Neural progenitor cell (in vitro differentiated cells): ENCODE data around the gene USP10. TPM values are rescaled to one million over a fixed set of nuclear protein-coding genes. Genes with fewer than 3 reads are reported as not detected.

Experiments
- DNase-seq: peaks from one replicate; pipeline ENCODE4 v3.0.0-alpha.2; 2016; ENCODE audit warnings: low spot score
- H2AFZ ChIP-seq: fragments of 200-600 bp; sonication (generic); replicated peaks from 2 replicates; pipeline ENCODE4 v1.6.1; 2016; ENCODE audit warnings: antibody characterized with exemption
- H3F3A ChIP-seq: fragments of 200-600 bp; sonication (generic); 2 replicates; pipeline ENCODE4 v1.6.1; 2016; ENCODE audit warnings: antibody characterized with exemption, low read depth
- H3K27ac ChIP-seq: fragments of 200-600 bp; sonication (generic); 2 replicates; pipeline ENCODE4 v1.5.1; 2016; ENCODE audit warnings: mild to moderate bottlenecking
- H3K27me3 ChIP-seq: fragments of 200-600 bp; sonication (generic); 2 replicates; pipeline ENCODE4 v1.6.1; 2016; ENCODE audit warnings: mild to moderate bottlenecking, moderate library complexity
- H3K36me3 ChIP-seq: fragments of 200-600 bp; sonication (generic); 2 replicates; pipeline ENCODE4 v1.5.1; 2016
- H3K4me1 ChIP-seq: fragments of 200-600 bp; sonication (generic); 2 replicates; pipeline ENCODE4 v1.6.1; 2016; ENCODE audit warnings: mixed run types
- H3K4me2 ChIP-seq: fragments of 200-600 bp; sonication (generic); 2 replicates; pipeline ENCODE4 v1.6.1; 2016
- H3K4me3 ChIP-seq: fragments of 200-600 bp; sonication (generic); 2 replicates; pipeline ENCODE4 v1.5.1; 2016
- H3K79me2 ChIP-seq: fragments of 200-600 bp; sonication (generic); 2 replicates; pipeline ENCODE4 v1.6.1; 2016; ENCODE audit warnings: low read depth
- H3K9ac ChIP-seq: fragments of 200-600 bp; sonication (generic); 2 replicates; pipeline ENCODE4 v1.6.1; 2016
- H3K9me3 ChIP-seq: fragments of 200-600 bp; sonication (generic); 2 replicates; pipeline ENCODE4 v1.5.1; 2016; ENCODE audit warnings: low read depth
- H4K20me1 ChIP-seq: fragments of 200-600 bp; sonication (generic); 2 replicates; pipeline ENCODE4 v1.6.1; 2016; ENCODE audit warnings: low read depth
- H3K27ac Mint-ChIP-seq: 3 replicates; pipeline ENCODE4 v1.8.0; 2021; ENCODE audit warnings: mixed read lengths
- H3K27me3 Mint-ChIP-seq: 2 replicates; pipeline ENCODE4 v1.8.0; 2022; ENCODE audit warnings: low read depth, mild to moderate bottlenecking, inconsistent platforms, moderate library complexity, mixed read lengths; ENCODE audit not compliant: insufficient read depth
- H3K36me3 Mint-ChIP-seq: 3 replicates; pipeline ENCODE4 v1.8.0; 2021; ENCODE audit warnings: mixed read lengths
- H3K4me1 Mint-ChIP-seq: 3 replicates; pipeline ENCODE4 v1.8.0; 2021; ENCODE audit warnings: mixed read lengths
- H3K4me3 Mint-ChIP-seq: 3 replicates; pipeline ENCODE4 v1.8.0; 2021; ENCODE audit warnings: mild to moderate bottlenecking, moderate library complexity, mixed read lengths
- H3K9me3 Mint-ChIP-seq: 3 replicates; pipeline ENCODE4 v1.8.0; 2020; ENCODE audit warnings: mixed read lengths
- CTCF ChIP-seq: fragments of 200-600 bp; sonication (generic); IDR thresholded peaks from 2 replicates; pipeline ENCODE4 v1.5.1; 2017; ENCODE audit warnings: antibody characterized with exemption, mild to moderate bottlenecking
- EZH2 ChIP-seq: fragments of 200-600 bp; sonication (generic); IDR thresholded peaks from 2 replicates; pipeline ENCODE4 v1.6.1; 2017; ENCODE audit warnings: antibody characterized with exemption, mild to moderate bottlenecking, moderate library complexity
- EZH2phosphoT487 ChIP-seq: fragments of 200-600 bp; sonication (generic); IDR thresholded peaks from 2 replicates; pipeline ENCODE4 v1.6.1; 2017; ENCODE audit warnings: antibody characterized with exemption
- total RNA-seq: library from RNA; depleted of rRNA; stranded (reverse); fragments of >200 nt; gene quantifications from 2 replicates; pipeline ENCODE4 v1.2.3, GENCODE V29; 2015; ENCODE audit warnings: low replicate concordance

USP10 gene
- total RNA-seq, 1 donor from 2014 or later = 130 TPM

- Histone ChIP-seq H4K20me1 (peaks cover 86% of the 10 kb centered on the region), H3K27ac (no peak overlapping the region), H3K4me1 (no peaks in the 10 kb centered on the region), H3K9ac (no peak overlapping the region), H3F3A (peaks cover 12% of the 10 kb centered on the region), H3K4me3 (no peak overlapping the region), H2AFZ (no peak overlapping the region), H3K79me2 (peaks cover 94% of the 10 kb centered on the region), H3K4me2 (no peak overlapping the region), H3K9me3 (no peaks in the 10 kb centered on the region), H3K36me3 (no peaks in the 10 kb centered on the region), H3K27me3 (no peaks in the 10 kb centered on the region)
- Mint-ChIP-seq H3K36me3 (peaks cover 21% of the 10 kb centered on the region), H3K4me1 (peaks cover 23% of the 10 kb centered on the region), H3K27me3 (no peaks in the 10 kb centered on the region), H3K4me3 (no peak overlapping the region), H3K27ac (no peak overlapping the region), H3K9me3 (no peaks in the 10 kb centered on the region)
- DNase-seq = no peak
- TF ChIP-seq EZH2phosphoT487 (no peak), CTCF (no peak), EZH2 (no peak)
Measured at GRCh38 chr16:84749072-84749471, 49.3 kb downstream of the USP10 start.

GRCh38 chr16:84749815-84750214, 50.0 kb downstream of the USP10 start:
- DNase-seq = no peak
- H4K20me1 ChIP-seq = peaks cover 84% of the 10 kb centered on the region
- H3K27me3 Mint-ChIP-seq = no peaks in the 10 kb centered on the region
- H3K36me3 ChIP-seq = no peaks in the 10 kb centered on the region
- no peak overlapping the region for H3K9ac ChIP-seq
- no peak overlapping the region for H3K27ac ChIP-seq
- no peak overlapping the region for H3K4me3 Mint-ChIP-seq
- no peaks in the 10 kb centered on the region for H3K4me1 ChIP-seq
- no peak overlapping the region for H2AFZ ChIP-seq
- peaks cover 23% of the 10 kb centered on the region for H3K4me1 Mint-ChIP-seq
- H3K27me3 ChIP-seq = no peaks in the 10 kb centered on the region
- H3K9me3 Mint-ChIP-seq = no peaks in the 10 kb centered on the region
- no peak overlapping the region for H3K4me2 ChIP-seq
- H3K79me2 ChIP-seq = peaks cover 93% of the 10 kb centered on the region
- H3K9me3 ChIP-seq = no peaks in the 10 kb centered on the region
- no peak for TF ChIP-seq EZH2
- TF ChIP-seq CTCF = no peak
- no peak for TF ChIP-seq EZH2phosphoT487
- H3K36me3 Mint-ChIP-seq = peaks cover 16% of the 10 kb centered on the region
- peak overlapping the region; percentile 21 for H3K27ac Mint-ChIP-seq
- no peak overlapping the region for H3K4me3 ChIP-seq
- peaks cover 12% of the 10 kb centered on the region for H3F3A ChIP-seq

- Histone ChIP-seq H3F3A (peaks cover 12% of the 10 kb centered on the region), H3K9ac (no peak overlapping the region), H3K27me3 (no peaks in the 10 kb centered on the region), H3K4me1 (no peaks in the 10 kb centered on the region), H3K9me3 (no peaks in the 10 kb centered on the region), H3K4me3 (no peak overlapping the region), H3K79me2 (peaks cover 94% of the 10 kb centered on the region), H3K36me3 (no peaks in the 10 kb centered on the region), H3K27ac (no peak overlapping the region), H2AFZ (no peak overlapping the region), H4K20me1 (peaks cover 89% of the 10 kb centered on the region), H3K4me2 (no peak overlapping the region)
- H3K27me3 Mint-ChIP-seq = no peaks in the 10 kb centered on the region
- DNase-seq = no peak
- H3K36me3 Mint-ChIP-seq = peaks cover 13% of the 10 kb centered on the region
- H3K4me1 Mint-ChIP-seq = peaks cover 30% of the 10 kb centered on the region
- no peak overlapping the region for H3K4me3 Mint-ChIP-seq
- TF ChIP-seq CTCF = no peak
- TF ChIP-seq EZH2phosphoT487 = no peak
- TF ChIP-seq EZH2 = no peak
- no peak overlapping the region for H3K27ac Mint-ChIP-seq
- no peaks in the 10 kb centered on the region for H3K9me3 Mint-ChIP-seq
Measured at GRCh38 chr16:84750575-84750974, 50.8 kb downstream of the USP10 start.
